HG03108 (cell line): ENCODE results near the gene FAM221B.

ENCODE experiments used
- ATAC-seq: cut with Tn5 transposase; IDR thresholded peaks from one replicate; pipeline ENCODE4 v1.9.1; 2021; ENCODE audit warnings: moderate library complexity; ENCODE audit not compliant: unreplicated experiment

Gene FAM221B

DNA sequence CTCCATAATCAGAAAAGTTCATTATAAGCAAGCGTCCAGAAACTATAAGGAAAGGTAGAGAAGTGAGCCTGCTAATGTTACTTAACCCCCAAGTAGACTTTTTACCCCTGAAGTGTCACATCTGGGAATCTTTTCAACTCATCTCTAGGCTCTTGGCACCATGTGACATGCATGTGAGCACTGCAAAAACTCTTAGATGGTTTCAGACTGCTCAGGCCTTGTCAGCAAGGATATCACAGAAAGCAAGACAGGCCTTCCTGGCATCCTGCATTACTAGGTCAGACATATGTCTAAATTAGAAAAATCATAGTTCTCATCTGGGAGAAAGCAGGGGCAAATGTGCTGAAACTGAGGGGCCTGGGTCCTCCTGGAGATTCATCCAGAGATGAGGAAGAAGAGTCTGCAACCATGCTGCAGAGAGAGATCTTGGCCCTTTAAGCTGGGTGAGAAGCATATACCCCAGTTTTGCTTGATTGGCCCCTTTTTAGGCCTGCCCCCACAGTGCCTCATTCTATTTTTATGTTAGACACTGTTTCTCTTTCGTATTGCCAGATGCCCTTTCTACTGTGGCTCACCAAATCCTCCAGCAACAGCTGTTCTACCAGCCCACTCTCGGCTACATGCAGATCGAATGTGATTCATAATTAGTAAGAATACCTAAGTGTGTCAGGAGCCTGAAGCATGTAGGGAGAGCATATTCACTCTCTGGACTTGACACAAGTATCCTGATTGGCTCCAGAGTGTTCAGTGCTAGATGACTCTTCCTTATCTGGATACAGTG, 19.4 kb upstream of the FAM221B start:
- peak; percentile 90 for ATAC-seq

DNA sequence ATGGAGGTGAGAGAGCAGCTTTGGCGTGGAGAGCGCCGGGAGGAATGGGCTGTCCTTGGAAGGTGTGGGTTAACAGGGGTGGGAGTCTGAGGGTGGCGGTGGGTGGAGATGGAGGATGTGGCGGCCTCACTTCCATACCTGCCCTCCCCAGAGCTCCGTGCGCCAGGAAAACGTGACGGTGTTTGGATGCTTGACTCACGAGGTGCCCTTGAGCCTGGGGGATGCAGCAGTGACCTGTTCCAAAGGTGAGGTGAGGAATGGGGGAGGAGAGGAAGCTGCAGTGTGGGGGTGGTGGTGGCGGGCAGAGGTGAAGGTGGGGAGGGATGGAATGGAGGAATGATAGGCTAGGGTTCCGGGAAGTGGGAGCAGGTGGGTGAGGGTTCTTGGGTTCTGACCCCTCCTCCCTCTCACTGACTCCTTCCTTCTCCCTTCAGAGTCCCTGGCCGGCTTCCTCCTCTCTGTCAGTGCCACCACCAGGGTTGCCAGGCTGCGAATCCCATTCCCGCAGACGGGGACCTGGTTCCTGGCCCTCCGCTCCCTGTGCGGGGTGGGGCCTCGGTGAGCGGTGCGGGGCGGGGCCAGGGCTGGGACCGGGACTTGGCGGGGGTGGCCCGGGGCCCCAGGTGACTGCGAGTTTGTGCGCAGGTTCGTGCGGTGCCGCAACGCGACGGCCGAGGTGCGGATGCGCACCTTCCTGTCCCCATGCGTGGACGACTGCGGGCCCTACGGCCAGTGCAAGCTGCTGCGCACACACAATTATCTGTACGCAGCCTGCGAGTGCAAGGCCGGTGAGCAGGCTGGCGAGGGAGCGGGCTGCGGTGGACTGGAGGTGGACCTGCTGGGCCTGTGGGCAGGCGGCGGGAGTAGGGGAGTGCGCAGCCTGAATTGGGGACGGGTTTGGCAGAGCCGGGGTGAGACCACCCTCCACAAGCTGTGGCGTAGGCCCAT, 17.6 kb upstream of the FAM221B start:
- no peak for ATAC-seq

DNA sequence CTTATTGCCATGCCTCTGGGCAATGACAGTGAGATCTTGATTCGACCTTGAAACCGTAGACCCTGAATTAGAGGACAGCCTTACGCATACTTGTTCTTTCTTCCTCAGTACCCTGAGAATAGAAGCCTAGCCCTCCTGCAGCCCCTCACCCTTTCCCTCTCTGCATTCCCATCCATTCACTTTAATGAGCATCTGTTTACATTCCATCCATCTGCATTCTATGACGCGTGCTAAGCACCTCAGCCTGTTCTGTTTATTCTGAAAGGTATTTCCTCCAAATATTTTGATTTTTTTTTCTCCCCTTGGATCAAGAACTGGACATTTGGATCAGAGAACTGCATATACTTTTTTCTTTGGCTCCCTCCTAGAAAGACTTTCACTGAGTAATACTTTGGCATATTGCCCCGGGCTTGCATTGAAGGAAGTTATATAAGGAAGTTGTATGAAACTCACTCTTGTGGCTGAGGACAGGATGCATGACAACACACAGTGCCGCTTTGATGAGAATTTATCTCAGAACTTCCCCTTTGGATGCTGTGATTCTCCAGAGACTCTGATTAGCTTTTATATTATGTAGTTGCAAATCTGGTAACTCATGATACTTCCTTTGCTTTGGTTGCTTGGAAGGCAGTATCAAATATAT, 16.2 kb upstream of the FAM221B start:
- no peak for ATAC-seq

DNA sequence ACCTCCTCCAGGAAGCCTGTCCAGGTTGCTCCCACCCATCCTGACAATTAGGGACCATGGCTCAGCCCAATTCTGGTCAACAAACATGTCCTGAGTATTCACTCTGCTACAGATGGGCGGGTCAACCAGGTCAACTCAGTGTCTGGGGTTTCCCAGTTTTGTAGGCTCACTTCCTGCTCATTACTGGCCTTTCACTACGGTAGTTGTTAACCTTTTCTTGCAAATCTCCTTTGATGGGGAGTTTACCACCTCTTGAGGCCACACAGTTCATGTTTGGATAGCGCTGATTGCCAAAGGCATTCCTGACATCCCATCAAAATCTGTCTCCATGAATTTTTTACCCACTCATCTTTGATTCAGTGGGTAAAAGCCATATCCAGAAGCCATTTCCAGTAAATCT, 14.3 kb upstream of the FAM221B start:
- ATAC-seq, result peak; percentile 81

DNA sequence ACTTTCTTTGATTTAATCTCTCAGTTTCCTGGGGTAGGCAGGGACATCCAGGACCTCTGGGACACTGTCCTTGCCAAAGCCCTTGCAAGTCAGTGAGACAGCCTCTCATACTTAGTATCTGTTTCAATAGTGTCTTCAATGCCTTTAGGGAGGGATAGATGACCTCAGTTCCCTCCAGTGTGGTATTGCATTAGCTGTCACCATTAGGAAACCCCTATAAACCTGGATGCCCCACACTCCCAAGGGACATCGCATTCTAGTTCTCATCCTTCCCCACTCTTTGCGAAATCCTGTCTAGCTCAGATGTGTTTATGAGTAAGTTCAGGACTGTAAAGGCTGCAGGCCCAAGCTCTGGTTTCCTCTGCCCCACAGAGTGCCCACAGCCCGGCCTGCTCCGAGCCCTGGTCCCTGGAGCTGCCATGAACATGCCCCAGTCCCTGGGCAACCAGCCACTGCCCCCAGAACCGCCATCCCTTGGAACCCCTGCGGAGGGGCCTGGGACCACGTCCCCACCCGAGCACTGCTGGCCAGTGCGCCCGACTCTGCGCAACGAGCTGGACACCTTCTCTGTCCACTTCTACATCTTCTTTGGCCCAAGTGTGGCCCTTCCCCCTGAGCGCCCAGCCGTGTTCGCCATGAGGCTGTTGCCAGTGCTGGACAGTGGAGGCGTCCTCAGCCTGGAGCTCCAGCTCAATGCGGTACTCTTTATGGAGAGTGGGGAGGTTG, 13.7 kb upstream of the FAM221B start:
- no peak for ATAC-seq

DNA sequence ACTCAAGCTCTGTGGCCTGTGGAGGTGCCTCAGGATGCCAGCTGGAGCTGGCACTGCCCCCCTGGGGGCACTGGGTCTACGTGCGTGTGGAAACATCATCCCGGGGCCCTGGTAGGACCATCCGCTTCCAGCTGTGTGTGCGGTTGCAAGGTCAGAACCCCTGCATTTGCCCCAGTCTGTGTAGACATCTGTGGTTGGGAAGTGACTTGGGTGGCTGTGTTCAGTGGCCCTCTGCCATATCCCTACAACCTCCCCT, 13.0 kb upstream of the FAM221B start:
- ATAC-seq, result no peak

DNA sequence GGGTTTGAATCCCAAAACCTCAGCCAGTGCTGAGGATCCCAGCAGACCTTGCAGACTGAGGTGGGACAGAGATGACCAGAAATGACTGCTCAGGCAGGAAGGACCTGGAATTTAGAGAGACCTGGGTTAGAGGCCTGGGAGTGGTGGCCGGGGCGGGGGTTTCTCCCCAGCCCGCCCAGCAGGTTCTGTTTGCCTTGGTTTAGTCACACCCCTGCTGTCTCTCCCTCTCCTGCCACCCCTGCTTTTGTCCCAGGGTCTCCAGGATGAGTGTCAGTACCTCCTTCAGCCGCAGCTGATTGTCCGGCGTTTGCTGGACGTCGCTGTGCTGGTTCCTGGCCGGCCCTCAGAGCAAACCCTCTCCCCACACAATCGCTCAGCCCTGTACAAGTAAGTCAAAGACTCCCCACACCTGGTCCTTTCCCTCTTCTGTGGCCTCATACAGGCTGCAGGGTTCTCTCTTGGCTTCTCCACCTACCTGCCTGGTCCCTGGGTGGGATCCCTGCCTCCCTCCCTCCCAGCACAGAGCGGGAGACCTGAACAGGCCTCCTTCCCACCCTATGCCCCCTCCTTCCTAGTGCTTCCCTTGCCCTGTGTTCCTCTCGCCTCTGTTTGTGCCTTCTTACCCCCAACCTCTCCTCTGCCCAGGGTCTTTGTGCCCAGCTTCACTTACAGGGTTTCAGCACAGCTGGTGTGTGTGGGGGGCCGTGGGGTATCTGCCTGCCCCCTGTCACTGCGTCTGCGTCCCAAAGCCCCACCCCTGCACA, 12.5 kb upstream of the FAM221B start:
- ATAC-seq, result no peak

DNA sequence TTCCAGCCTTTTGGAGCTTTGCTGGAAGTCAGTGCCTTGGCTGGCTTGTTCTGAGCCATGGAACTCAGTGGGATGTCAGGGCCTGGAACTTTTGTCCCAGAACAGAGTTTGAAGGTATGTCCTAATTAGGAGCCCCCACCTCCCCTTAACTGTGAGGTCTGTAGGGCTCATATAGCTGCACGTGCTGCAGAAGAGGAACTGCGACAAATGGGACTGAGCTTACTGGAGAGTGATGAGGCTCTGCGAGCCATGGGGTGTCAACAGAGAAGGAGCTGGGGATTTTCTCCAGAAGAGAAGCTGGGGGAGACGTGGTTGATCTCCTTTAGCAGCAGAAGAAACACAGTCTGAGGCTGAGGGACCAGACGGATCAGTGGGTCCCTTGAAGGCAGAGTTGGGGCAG, 11.4 kb upstream of the FAM221B start:
- no peak for ATAC-seq

DNA sequence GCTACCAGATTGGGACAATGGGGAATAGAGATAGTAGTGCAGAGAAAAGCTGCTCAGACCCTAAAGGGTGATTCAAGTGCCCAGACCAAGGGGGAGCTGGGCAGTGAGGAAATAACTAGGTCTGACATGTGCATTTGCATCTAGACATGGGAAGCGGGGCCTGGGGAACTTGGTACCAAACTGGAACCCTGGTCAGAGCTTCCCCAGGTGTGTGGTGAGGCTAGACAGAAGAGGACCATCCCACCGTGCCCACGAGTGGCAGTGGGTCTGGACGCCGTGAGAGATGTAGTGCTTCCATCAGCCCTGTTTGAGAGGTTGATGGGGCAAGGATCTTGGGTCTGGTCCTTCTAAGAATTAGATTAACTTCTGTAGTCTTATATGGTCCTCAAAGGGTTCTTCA, 8.1 kb upstream of the FAM221B start:
- ATAC-seq, result no peak

DNA sequence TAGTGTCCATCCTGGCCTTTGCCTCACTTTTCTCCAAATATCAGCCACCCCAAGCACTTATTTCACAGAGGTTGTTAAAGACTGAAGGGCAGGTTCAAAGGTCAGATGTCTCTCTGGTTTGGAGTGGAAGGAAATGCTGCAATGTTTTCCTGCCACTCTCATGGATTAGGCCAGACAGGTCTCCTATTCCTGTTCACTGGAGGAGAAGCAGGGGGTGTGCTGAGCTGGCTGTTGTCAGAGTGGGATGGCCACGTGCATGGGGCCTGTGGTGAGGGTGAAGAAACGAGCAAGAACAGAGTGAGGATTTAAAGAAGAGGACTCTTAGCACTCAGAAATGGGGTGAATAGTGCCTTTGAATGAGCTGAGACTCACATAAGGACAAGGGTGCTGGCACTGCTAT, 7.2 kb upstream of the FAM221B start:
- ATAC-seq, result no peak

DNA sequence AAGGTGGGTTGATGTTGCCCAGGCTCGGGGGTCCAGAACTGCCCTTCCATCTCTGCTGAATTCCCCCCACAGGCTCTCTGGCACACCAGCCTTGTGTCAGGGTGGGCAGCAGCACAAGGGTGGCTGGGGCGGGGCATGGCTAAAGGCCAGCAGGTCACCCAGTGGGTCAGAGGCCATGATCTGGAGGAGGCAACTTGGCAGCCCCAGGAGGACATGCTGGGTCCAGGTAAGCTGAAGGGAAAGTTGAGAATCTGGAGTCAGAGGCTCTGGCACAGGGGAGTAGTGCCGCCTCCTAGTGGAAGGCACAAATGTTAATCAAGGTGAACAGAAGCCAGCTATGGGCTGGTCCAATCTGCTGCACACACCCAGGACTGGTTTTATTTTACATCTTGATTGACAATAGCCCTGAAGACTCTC, 6.7 kb upstream of the FAM221B start:
- no peak for ATAC-seq

DNA sequence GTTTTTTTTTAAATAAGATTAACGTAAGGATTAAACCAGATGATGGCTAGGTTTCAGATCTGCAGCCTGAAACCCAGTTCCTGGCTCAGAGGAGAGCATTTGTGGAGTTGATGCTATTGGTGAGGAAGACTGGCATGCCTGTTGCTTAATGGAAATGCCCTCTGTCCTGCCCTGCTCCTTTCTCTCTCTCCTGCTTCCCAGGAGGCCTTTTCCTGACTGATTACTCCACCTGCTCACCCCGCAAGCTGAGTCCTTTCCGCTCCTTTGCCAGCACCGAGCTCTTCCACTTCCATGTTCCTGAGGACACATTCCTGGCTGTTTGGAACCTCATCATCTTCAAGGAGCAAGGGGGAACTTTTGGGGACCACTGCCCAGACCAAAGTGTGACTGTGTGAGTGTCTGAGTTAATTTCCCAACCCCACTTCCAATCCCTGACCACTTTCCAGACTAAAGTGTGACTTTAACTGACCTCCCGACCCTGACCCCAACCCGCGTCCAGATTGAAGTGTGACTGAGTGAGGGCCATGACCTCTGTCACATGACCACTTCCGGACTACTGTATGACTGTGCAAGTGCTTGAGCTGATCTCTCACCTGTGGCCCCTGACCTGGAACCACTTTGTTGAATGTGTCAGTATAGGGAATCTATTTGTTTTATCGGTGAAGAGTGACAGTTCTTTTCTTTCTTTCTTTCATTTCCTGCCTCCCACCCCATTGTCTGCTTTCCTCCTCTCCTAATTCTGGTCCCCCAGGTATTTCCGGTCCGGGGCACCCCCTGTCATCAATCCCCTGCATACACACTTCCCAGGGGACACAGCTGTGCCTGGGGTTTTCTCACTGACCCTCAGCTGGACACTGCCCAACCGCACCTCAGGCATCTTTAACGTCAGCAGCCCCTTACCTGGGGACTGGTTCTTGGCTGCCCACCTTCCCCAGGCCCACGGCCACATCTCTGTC, 6.0 kb upstream of the FAM221B start:
- no peak for ATAC-seq

DNA sequence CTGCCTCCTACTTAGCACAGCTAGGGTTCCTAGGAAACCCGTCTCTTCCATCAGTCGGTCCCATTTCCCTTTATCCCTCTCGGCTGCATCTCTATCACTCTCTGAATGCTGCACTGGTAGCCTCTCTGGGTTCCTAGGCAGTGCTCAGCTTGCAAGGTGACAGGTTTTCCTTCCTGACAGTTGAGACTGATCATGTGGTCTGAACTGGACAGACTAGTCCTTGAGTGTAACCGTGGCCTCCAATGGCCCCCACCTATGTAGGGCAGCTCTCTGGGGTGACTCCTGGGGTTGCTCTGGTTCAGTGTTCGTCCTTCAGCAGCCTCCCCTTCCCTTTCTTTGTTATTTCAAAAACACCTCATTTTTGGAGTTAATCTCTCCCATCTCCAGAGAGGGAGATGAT, 4.3 kb upstream of the FAM221B start:
- no peak for ATAC-seq

DNA sequence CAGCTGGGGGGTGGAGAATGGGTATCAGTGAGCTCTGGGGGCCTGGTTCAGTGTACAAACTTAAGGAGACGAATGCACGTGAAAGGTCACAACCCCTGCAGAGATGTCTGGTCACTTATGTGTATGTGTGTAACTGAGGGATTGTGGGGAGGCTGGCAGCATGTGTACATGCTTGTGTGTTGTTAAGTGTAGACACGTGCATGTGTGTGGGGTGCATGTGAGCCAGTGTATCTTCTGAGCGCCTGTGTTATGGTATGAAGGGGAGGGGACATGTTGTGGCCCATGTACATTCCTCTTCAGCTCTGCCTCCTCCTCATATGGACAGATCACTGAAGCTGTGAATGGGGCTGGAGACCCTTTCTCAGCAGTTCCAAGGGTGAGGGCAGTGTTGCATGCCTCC, 2.5 kb upstream of the FAM221B start:
- no peak for ATAC-seq

DNA sequence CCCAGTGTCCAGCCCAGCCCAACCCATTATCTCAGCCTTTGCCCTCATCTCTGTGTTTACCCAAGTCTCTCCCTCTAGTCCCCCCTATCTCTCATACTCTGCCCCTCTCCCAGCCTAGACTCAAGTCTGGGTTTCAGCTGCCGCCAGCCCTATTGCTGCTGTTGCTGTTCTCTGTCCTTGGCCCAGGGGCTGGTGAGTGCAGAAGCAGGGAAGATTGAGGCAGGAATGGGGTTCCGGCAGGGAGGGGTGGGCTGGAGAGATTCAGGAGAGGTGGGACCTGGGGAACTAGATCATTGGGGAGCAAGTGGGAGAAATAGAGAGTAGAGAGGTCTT, 1.2 kb upstream of the FAM221B start:
- ATAC-seq, result no peak

DNA sequence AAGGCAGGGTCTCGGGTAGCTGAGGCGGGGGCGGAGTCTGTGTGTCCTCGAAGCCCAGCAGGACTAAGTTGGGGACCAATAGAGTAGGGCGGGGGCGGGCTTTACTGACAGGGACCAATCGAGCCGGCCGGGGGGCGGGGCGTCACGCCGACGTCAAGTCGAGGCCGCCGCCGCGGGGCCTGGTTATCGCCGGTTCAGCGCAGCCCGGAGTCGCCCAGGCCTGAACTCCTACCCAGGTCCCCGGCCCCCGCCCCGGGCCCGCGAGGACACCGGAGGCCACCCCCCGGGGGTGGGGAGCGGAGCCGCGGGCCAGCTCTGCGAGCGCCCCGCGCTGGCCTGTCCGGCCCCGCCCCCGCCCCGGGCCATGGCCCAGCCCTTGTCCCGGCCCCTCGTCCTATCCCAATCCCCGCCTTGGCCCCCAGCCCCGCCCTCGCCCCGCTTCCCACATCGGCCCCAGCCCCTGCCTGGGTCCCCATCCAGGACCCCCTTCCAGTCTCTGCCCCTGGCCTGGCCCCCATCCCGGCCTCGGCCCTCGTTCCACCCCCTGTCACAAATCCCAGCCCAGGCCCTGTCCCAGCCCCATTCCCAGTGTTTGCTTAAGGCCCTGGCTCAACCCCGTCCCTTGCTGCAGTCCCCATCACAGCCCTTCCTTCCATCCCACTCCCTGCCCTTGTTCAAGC, 692 bp upstream of the FAM221B start, which contains the start of gene TMEM8B:
Gene TMEM8B (plus strand): TSS at position 145 of the 680 bp plus-strand sequence. CDS start 220 bp downstream, at position 365.
- peak; percentile 71 for ATAC-seq

DNA sequence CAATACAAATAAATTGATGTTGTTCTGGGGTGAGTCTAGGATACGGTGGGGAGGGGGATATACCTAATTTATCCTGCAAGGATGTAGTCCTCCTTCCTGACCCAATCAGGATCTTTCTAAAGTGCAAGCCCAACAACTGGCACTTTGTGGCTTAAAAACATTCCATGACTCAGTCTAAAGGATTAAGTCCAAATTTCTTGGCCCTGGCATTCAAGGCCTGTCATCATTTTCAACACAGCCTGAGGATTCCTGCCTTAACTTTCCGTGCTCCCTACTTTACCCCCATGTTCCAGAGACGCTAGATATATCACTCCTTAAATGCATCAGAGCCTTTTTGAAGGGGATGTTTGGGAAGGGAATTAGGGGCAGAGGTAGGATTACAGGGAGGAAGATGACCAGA, 1.0 kb downstream of the FAM221B start:
- no peak for ATAC-seq

DNA sequence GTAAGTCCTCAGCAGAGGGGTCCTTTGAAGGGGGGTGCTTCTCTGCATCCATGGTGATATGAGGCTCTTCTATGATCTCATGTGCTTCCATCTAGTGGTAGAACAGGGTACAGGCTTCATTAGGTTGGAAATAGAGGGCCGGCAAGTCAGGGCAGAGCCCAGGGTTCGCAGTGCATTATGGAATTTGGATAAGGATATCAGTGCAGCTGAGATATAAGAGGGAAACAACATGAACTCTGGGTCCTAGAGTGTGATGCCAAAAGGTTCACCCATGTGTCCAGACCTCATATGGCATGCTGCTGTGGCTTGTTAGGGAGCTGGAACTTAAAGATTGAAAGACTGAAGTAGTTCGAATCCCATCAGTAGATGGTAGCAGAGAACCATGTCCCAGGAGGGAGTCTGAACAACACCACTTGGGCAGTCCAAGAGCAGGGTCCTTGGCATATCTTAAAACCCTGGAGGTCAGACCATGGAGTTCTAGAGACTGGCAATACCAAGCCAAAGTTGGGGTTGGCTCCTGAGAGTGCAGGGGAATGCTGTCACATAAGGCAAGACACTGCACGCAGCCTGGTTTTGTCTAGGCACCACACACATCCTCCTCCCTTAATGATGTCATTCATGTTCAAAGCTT, 2.3 kb downstream of the FAM221B start:
- no peak for ATAC-seq
